Small intestine (tissue), 7 donors: ENCODE measurements around the gene COL1A2. TPM values are rescaled to one million over a fixed set of nuclear protein-coding genes. Genes with fewer than 3 reads are reported as not detected.

Source experiments
- DNase-seq, 2 donors: peaks; one replicate each; pipeline versions ENCODE4 v3.0.0 to v3.0.0-alpha.2; 2013
- FAIRE-seq: peaks from 2 replicates; lab custom pipeline; 2012; peaks lifted over from hg19 to GRCh38; lab: Jason Lieb, UNC
- H3K27ac ChIP-seq, 3 donors: one replicate each; pipeline ENCODE4 v1.5.1; 2013; ENCODE audit warnings: low read length in 2 of 3, mild to moderate bottlenecking in 2 of 3, control low read depth in 1 of 3, inconsistent platforms in 1 of 3, low read depth in 1 of 3, moderate library complexity in 1 of 3
- H3K27me3 ChIP-seq, 3 donors: one replicate each; pipeline ENCODE4 v1.6.1; 2013; ENCODE audit warnings: low read length in 3 of 3, inconsistent platforms in 1 of 3; ENCODE audit not compliant: control insufficient read depth in 3 of 3, insufficient read depth in 3 of 3
- H3K36me3 ChIP-seq, 3 donors: one replicate each; pipeline ENCODE4 v1.6.1; 2013; ENCODE audit warnings: low read length in 3 of 3, inconsistent platforms in 1 of 3, low read depth in 1 of 3, mild to moderate bottlenecking in 1 of 3, moderate library complexity in 1 of 3; ENCODE audit not compliant: control insufficient read depth in 3 of 3, insufficient read depth in 2 of 3
- H3K4me1 ChIP-seq, 3 donors: one replicate each; pipeline ENCODE4 v1.6.1; 2013; ENCODE audit warnings: low read length in 2 of 3, inconsistent platforms in 1 of 3, low read depth in 1 of 3, mild to moderate bottlenecking in 1 of 3, moderate library complexity in 1 of 3; ENCODE audit not compliant: control insufficient read depth in 3 of 3, insufficient read depth in 2 of 3
- H3K4me3 ChIP-seq, 3 donors: one replicate each; pipeline ENCODE4 v1.5.1; 2013; ENCODE audit warnings: low read length in 3 of 3, control low read depth in 1 of 3, inconsistent platforms in 1 of 3, low read depth in 1 of 3, mild to moderate bottlenecking in 1 of 3, moderate library complexity in 1 of 3
- H3K9me3 ChIP-seq, 2 donors: one replicate each; pipeline ENCODE4 v1.6.1; 2013; ENCODE audit warnings: low read depth in 1 of 2, low read length in 1 of 2; ENCODE audit not compliant: control insufficient read depth in 2 of 2, insufficient read depth in 1 of 2
- WGBS, 3 donors: extraction: QIAGEN DNeasy Blood & Tissue Kit; methylation state at CpG; one replicate each; pipeline ENCODE4 v1.1.7; 2013; 5-methylcytosine and 5-hydroxymethylcytosine counted together
- polyA plus RNA-seq, 4 donors: library from polyadenylated mRNA; stranded (reverse) in 3 of 4; unstranded in 1 of 4; fragments of 200-250 nt in 3 of 4; fragments of 120-200 nt in 1 of 4; gene quantifications; one replicate each; pipeline versions ENCODE4 v1.2.1 to v1.2.3, GENCODE V29; 2013
- donor health status: healthy with polysubstance abuse.
- donor health status: control.
- donor health status: control.
- donor health status: Bipolar disorder and iron deficiency.
- donor health status: healthy.

The COL1A2 gene
- polyA plus RNA-seq, 4 donors: 2.0 to 350 (median 44.2) TPM

- 71 to 93% (median 83%) methylated on average over 1 of the region's 1 CpG for WGBS, 3 donors
- Histone ChIP-seq H3K27ac (no peak overlapping the region), H3K9me3 (no peaks in the 10 kb centered on the region), H3K4me1 (no peaks in the 10 kb centered on the region), H3K36me3 (peaks cover 0 to 10% (median 0%) of the 10 kb centered on the region in 3 donors), H3K27me3 (no peaks in the 10 kb centered on the region), H3K4me3 (no peak overlapping the region)
- DNase-seq (no peak), FAIRE-seq (no peak)
These were observed 8.9 kb downstream of the COL1A2 start for GRCh38 chr7:94403546-94403945.

GRCh38 chr7:94405506-94405905, 10.8 kb downstream of the COL1A2 start:
- Histone ChIP-seq H3K4me1 (no peaks in the 10 kb centered on the region), H3K27ac (no peak overlapping the region), H3K4me3 (no peak overlapping the region), H3K36me3 (peaks cover 0 to 13% (median 2%) of the 10 kb centered on the region in 3 donors), H3K9me3 (no peaks in the 10 kb centered on the region), H3K27me3 (no peaks in the 10 kb centered on the region)
- FAIRE-seq (no peak), DNase-seq (no peak)
- 44 to 62% (median 59%) methylated on average over 1 of the region's 1 CpG for WGBS, 3 donors

GRCh38 chr7:94406696-94407095, 12.0 kb downstream of the COL1A2 start:
- Histone ChIP-seq H3K9me3 (no peaks in the 10 kb centered on the region), H3K27ac (no peak overlapping the region), H3K4me3 (no peak overlapping the region), H3K27me3 (no peaks in the 10 kb centered on the region), H3K4me1 (no peaks in the 10 kb centered on the region), H3K36me3 (peaks cover 0 to 13% (median 2%) of the 10 kb centered on the region in 3 donors)
- FAIRE-seq (no peak), DNase-seq (no peak)
- 32 to 64% (median 51%) methylated on average over 6 of the region's 6 CpGs for WGBS, 3 donors

GRCh38 chr7:94409200-94409948, 14.7 kb downstream of the COL1A2 start:
- H3K4me3 ChIP-seq: no peak overlapping the region
- FAIRE-seq (no peak), DNase-seq (no peak)
- H3K27ac ChIP-seq: no peak overlapping the region
- peaks cover 0 to 14% (median 2%) of the 10 kb centered on the region in 3 donors for H3K36me3 ChIP-seq
- H3K27me3 ChIP-seq: no peaks in the 10 kb centered on the region
- H3K4me1 ChIP-seq: no peaks in the 10 kb centered on the region
- WGBS, 3 donors: 80 to 89% (median 80%) methylated on average over 15 of the region's 15 CpGs
- H3K9me3 ChIP-seq: no peaks in the 10 kb centered on the region

- DNase-seq (no peak), FAIRE-seq (no peak)
- Histone ChIP-seq H3K4me1 (no peaks in the 10 kb centered on the region), H3K27ac (no peak overlapping the region), H3K27me3 (no peaks in the 10 kb centered on the region), H3K4me3 (no peak overlapping the region), H3K36me3 (peaks cover 0 to 10% (median 2%) of the 10 kb centered on the region in 3 donors), H3K9me3 (no peaks in the 10 kb centered on the region)
- 65 to 78% (median 77%) methylated on average over 6 of the region's 6 CpGs for WGBS, 3 donors
These were observed 15.9 kb downstream of the COL1A2 start for GRCh38 chr7:94410413-94411187.

GRCh38 chr7:94411188-94411466, 16.4 kb downstream of the COL1A2 start:
- Histone ChIP-seq H3K4me3 (no peak overlapping the region), H3K4me1 (no peaks in the 10 kb centered on the region), H3K27me3 (no peaks in the 10 kb centered on the region), H3K9me3 (no peaks in the 10 kb centered on the region), H3K36me3 (peaks cover 0 to 10% (median 2%) of the 10 kb centered on the region in 3 donors), H3K27ac (no peak overlapping the region)
- no peak for FAIRE-seq
- DNase-seq: no peak

- H3K4me3 ChIP-seq: no peak overlapping the region
- H3K27ac ChIP-seq: no peak overlapping the region
- DNase-seq (no peak), FAIRE-seq (no peak)
- no peaks in the 10 kb centered on the region for H3K27me3 ChIP-seq
- H3K9me3 ChIP-seq: no peaks in the 10 kb centered on the region
- 42 to 53% (median 50%) methylated on average over 3 of the region's 3 CpGs for WGBS, 3 donors
- no peaks in the 10 kb centered on the region for H3K4me1 ChIP-seq
- H3K36me3 ChIP-seq: peaks cover 0 to 11% (median 2%) of the 10 kb centered on the region in 3 donors
These were observed 18.1 kb downstream of the COL1A2 start for GRCh38 chr7:94412762-94413322.

GRCh38 chr7:94414481-94414880, 19.8 kb downstream of the COL1A2 start:
- FAIRE-seq (no peak), DNase-seq (no peak)
- peaks cover 0 to 6% (median 2%) of the 10 kb centered on the region in 3 donors for H3K36me3 ChIP-seq
- H3K4me3 ChIP-seq: no peak overlapping the region
- 56 to 78% (median 78%) methylated on average over 2 of the region's 2 CpGs for WGBS, 3 donors
- H3K4me1 ChIP-seq: no peaks in the 10 kb centered on the region
- H3K27ac ChIP-seq: no peak overlapping the region
- no peaks in the 10 kb centered on the region for H3K9me3 ChIP-seq
- H3K27me3 ChIP-seq: no peaks in the 10 kb centered on the region
